NB4 (cell line): Measurements from ENCODE around the gene DEF6.

Source experiments
- DNase-seq: peaks from one replicate; pipeline ENCODE4 v3.0.0; 2010; ENCODE audit warnings: low read depth
- H3K4me3 ChIP-seq: one replicate; pipeline ENCODE4 v1.5.1; 2011; ENCODE audit warnings: mild to moderate bottlenecking, low read depth, low read length, moderate library complexity
- CTCF ChIP-seq: IDR thresholded peaks from one replicate; pipeline ENCODE4 v1.5.1; 2012; ENCODE audit warnings: low read depth, low read length
- MYC ChIP-seq: IDR thresholded peaks from 2 replicates; pipeline ENCODE4 v1.6.1; 2011; ENCODE audit warnings: low read depth, low read length
- POLR2A ChIP-seq: IDR thresholded peaks from 2 replicates; pipeline ENCODE4 v1.6.1; 2011; ENCODE audit warnings: mild to moderate bottlenecking; ENCODE audit not compliant: insufficient read length; ENCODE audit errors: extremely low read depth
- TF ChIP-seq, protein P1 (sequence below): IDR thresholded peaks from 2 replicates; pipeline ENCODE4 v1.6.1; 2011; ENCODE audit warnings: low read depth, low read length

The DEF6 gene

GRCh38 chr6:35297601-35298481, at the start of gene DEF6:
Gene DEF6 (plus strand): TSS chr6:35297818. CDS start chr6:35297857, 39 bp downstream.
- peak; percentile 76 for TF ChIP-seq MYC
- TF ChIP-seq, protein P1, sequence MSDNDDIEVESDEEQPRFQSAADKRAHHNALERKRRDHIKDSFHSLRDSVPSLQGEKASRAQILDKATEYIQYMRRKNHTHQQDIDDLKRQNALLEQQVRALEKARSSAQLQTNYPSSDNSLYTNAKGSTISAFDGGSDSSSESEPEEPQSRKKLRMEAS: peak; percentile 92
- TF ChIP-seq POLR2A: peak; percentile 83
- TF ChIP-seq CTCF: peak; percentile 85
- H3K4me3 ChIP-seq: peak within 1 kb of the TSS; percentile 72
- DNase-seq: peak; percentile 99

- peak; percentile 25 for DNase-seq
- H3K4me3 ChIP-seq: no peak overlapping the region
- TF ChIP-seq POLR2A: no peak
- TF ChIP-seq, protein P1: no peak
- TF ChIP-seq CTCF: no peak
- TF ChIP-seq MYC: no peak
Observed at GRCh38 chr6:35248300-35248699, 49.3 kb upstream of the DEF6 start.

GRCh38 chr6:35248965-35249364, 48.7 kb upstream of the DEF6 start:
- TF ChIP-seq, protein P1: no peak
- TF ChIP-seq CTCF: no peak
- TF ChIP-seq MYC: no peak
- TF ChIP-seq POLR2A: no peak
- no peak for DNase-seq
- no peak overlapping the region for H3K4me3 ChIP-seq

GRCh38 chr6:35251949-35252348, 45.7 kb upstream of the DEF6 start:
- H3K4me3 ChIP-seq: no peak overlapping the region
- TF ChIP-seq, protein P1: no peak
- TF ChIP-seq POLR2A (no peak), CTCF (no peak), MYC (no peak)
- no peak for DNase-seq

DNA sequence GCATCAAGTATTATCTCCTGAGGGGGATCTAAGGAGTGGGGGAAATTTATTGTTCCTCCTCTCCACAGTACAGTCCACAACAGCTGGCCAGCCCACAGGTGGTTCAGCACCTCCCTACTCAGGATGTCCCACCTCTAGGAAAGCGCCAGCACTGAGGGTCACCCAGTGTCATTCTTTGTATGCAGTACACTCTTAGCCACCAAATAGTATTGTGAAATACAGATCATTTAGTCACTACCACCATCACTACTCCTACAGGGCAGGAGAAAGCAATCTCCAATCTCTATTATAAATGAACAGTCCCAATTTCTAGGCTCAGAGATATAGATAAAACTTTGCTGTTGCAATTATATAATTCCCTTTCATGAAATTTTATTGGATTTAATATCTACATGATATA, 44.4 kb upstream of the DEF6 start:
- TF ChIP-seq, protein P1: no peak
- TF ChIP-seq CTCF (no peak), MYC (no peak), POLR2A (no peak)
- H3K4me3 ChIP-seq: no peak overlapping the region
- peak; percentile 31 for DNase-seq
